Activated naive CD4-positive, alpha-beta T cell treated with anti-CD3 and anti-CD28 coated beads, Interleukin-2, amount 50 U/mL, for 72 hours (primary cell): ENCODE measurements around the gene TMOD1. TPM values are rescaled to one million over a fixed set of nuclear protein-coding genes. Genes with fewer than 3 reads are reported as not detected.

Experiments used
- ATAC-seq, 2 donors: fragments of 150-1000 bp; cut with Tn5 transposase; 2 replicates each; pipeline ENCODE4 v1.10.0; 2021; ENCODE audit warnings: mild to moderate bottlenecking in 2 of 2, moderate library complexity in 2 of 2
- DNase-seq, 2 donors: peaks; one replicate each; pipeline ENCODE4 v3.0.0; 2021 to 2022; ENCODE audit warnings: low spot score in 2 of 2
- H3K27ac Mint-ChIP-seq, 2 donors: one replicate each; pipeline ENCODE4 v1.8.0; 2022; ENCODE audit warnings: mild to moderate bottlenecking in 2 of 2, mixed read lengths in 2 of 2
- H3K36me3 Mint-ChIP-seq, 2 donors: one replicate each; pipeline ENCODE4 v1.8.0; 2022; ENCODE audit warnings: mixed read lengths in 2 of 2
- H3K9me3 Mint-ChIP-seq, 2 donors: one replicate each; pipeline ENCODE4 v1.8.0; 2022; ENCODE audit warnings: mixed read lengths in 2 of 2
- total RNA-seq, 2 donors: library from RNA; stranded (reverse); gene quantifications; one replicate each; pipeline ENCODE4 v1.2.3, GENCODE V29; 2022

Gene TMOD1
- total RNA-seq, 2 donors from 2014 or later: 0.96 to 1.5 TPM

DNA sequence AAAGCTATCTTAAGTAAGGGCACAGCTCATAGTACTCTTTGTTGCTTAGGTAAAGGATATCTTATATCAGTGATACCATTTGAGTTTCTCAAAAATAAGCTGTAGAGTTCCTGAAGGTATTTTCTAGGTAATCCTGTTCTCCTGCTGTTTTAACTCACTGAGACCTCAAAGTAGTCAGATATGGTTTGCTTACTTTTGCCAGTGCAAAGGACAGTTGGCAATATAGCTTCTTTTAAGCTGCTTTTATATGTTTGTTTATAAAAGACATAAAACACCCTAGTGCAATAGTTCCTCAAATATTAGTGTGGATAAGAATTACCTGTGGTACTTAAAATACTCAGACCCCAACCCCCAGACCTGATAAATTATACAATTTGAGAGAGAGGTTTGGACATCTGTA is 144.3 kb downstream of the TMOD1 start:
- no peaks in the 10 kb centered on the region for H3K9me3 Mint-ChIP-seq
- DNase-seq: no peak
- no peak for ATAC-seq
- peaks cover 0 to 11% of the 10 kb centered on the region in 2 donors for H3K36me3 Mint-ChIP-seq
- H3K27ac Mint-ChIP-seq: no peak overlapping the region

DNA sequence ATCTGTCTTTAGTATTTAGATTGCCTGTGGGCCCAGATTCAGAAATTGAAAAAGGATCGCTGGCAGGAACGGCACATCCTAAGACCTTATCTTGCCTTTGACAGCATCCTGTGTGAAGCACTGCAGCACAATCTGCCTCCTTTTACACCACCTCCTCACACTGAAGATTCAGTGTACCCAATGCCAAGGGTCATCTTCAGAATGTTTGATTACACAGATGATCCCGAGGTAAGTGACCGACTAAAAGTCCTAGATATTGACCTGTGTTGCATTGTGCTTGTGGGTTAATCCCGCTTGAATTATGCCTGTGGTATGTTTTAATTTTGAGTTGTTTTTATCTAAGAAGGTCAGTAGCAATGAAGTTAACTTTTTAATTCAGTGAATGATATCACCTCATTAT is 146.5 kb downstream of the TMOD1 start:
- Mint-ChIP-seq H3K9me3 (no peaks in the 10 kb centered on the region), H3K27ac (no peak overlapping the region), H3K36me3 (peaks cover 0 to 18% of the 10 kb centered on the region in 2 donors)
- DNase-seq (no peak), ATAC-seq (no peak)

Other genes with a start within 250 kb of the TMOD1 start
- 1 to 10 TPM in 1 of 2 donors, under 1 TPM in 1; 0.50 to 2.7 TPM for gene CCDC180, start 194.0 kb upstream of the TMOD1 start, total RNA-seq
- 10 to 100 TPM in 1 of 2 donors, 1 to 10 TPM in 1; 5.0 to 12.2 TPM for gene TDRD7, start 89.6 kb upstream of the TMOD1 start, total RNA-seq
- 10 to 100 TPM; 14.2 to 18.1 TPM for gene TSTD2, start 131.7 kb downstream of the TMOD1 start, total RNA-seq
- gene NCBP1, start 132.2 kb downstream of the TMOD1 start, total RNA-seq: 10 to 100 TPM; 36.9 to 41.2 TPM
- 1 to 10 TPM; 7.7 to 8.4 TPM for gene XPA, start 195.7 kb downstream of the TMOD1 start, total RNA-seq